OCI-M2 (cell line): ENCODE measurements around the gene MSLN.

Source experiments
- DNase-seq: peaks from one replicate; lab custom pipeline; 2025; ENCODE audit not compliant: unreplicated experiment; lab: John Stamatoyannopoulos, UW

Gene MSLN

DNA sequence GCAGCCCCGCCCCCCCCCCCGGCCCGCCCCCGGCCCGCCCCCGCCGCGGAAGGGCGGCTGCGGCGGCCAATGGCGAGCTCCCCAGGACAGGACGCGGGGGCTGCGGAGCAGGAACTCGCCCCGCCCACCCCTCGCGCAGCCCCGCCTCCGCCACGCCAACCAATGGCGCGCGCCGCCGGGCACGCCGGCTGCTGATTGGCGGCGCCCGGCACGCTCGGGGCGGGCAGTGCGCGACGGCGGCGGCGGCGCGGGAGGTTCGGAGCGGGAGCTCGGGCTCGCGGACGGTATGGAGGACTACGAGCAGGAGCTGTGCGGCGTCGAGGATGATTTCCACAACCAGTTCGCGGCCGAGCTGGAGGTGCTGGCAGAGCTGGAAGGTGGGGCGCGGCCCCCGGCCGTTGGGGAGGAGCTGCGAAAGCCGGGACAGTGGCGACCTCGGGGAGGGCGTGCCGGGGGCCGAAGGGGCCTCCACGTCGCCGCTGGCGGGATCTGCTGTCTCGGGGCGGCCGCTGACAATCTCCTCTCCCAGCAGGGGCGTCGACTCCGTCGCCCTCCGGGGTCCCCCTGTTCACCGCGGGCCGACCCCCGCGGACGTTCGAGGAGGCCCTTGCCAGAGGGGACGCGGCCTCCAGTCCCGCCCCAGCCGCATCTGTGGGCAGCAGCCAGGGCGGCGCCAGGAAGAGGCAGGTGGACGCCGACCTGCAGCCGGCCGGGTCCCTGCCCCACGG is 28.0 kb downstream of the MSLN start, which contains the start of gene CHTF18:
CHTF18 (plus strand) TSS at position 222 of the 728 bp plus-strand sequence; CDS start at position 287, 65 bp downstream.
- peak; percentile 37 for DNase-seq

DNA sequence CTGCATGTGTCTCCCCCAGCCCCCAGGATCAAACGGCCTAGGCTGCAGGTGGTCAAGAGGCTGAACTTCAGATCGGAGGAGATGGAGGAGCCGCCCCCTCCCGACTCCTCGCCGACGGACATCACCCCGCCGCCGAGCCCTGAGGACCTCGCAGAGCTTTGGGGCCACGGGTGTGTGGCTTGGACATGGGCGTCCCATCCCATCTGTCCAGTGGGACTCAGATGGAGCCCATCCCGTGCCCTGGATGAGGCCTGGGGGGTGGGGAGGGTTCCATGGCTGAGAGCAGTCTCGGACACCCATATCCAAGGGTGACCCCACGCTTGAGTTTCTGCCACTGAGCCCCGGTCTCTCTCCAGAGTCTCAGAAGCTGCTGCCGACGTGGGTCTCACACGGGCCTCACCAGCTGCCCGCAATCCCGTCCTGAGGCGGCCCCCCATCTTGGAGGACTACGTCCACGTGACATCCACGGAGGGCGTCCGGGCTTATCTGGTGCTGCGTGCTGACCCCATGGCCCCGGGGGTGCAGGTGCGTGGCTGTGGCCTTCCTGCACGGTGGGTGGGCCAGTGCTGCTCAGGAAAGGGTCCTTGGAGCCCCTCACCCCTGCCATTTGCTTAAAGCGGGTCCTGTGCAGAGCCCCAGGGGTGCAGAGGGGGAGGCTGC is 28.8 kb downstream of the MSLN start:
- DNase-seq = no peak

DNA sequence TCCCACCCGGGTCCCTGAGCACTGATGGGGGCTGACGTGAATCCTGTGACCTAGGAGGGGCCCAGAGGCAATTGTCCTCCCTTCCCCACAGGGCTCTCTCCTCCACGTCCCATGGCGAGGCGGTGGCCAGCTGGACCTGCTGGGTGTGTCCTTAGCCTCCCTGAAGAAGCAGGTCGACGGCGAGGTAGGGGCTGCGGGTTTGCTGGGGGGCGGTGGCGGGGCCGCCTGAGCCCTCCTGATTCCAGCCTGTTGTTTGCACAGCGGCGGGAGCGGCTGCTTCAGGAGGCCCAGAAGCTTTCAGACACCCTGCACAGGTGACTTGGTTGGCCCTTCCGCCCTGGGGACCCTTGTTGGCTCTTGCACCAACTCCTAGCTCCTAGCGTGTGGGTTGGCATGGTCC is 29.6 kb downstream of the MSLN start:
- DNase-seq = no peak

- no peak for DNase-seq
Observed at GRCh38 chr16:791131-791530, 30.6 kb downstream of the MSLN start.

DNA sequence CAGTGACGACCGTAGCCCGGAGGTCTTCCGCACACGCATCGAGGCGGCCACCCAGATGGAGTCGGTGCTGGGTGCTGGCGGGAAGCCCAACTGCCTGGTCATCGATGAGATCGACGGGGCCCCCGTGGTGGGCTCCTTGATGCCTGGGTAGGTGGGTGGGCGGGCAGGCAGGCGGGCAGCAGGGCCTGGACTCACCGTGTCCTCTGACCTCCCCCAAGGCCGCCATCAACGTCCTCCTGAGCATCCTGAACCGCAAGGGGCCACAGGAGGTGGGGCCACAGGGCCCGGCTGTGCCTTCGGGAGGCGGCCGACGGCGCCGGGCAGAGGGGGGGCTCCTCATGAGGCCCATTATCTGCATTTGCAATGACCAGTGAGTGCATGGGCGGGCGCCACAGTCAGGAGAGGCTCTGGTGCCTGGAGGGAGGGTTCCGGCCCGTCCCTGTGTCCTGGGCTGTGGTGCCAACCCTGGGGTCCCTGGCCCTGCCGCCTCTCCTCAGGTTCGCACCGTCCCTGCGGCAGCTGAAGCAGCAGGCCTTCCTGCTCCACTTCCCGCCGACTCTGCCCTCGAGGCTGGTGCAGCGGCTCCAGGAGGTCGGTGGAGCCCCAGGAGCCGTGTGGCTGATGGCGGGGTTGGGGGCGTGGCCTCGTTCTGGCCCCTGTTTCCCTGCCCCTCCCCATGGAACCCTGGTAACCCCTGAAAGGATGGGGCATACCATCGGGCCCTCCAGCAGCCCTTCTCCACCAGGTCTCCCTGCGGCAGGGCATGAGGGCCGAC is 31.9 kb downstream of the MSLN start:
- no peak for DNase-seq

- no peak for DNase-seq
Observed at GRCh38 chr16:793414-793813, 32.9 kb downstream of the MSLN start.

DNA sequence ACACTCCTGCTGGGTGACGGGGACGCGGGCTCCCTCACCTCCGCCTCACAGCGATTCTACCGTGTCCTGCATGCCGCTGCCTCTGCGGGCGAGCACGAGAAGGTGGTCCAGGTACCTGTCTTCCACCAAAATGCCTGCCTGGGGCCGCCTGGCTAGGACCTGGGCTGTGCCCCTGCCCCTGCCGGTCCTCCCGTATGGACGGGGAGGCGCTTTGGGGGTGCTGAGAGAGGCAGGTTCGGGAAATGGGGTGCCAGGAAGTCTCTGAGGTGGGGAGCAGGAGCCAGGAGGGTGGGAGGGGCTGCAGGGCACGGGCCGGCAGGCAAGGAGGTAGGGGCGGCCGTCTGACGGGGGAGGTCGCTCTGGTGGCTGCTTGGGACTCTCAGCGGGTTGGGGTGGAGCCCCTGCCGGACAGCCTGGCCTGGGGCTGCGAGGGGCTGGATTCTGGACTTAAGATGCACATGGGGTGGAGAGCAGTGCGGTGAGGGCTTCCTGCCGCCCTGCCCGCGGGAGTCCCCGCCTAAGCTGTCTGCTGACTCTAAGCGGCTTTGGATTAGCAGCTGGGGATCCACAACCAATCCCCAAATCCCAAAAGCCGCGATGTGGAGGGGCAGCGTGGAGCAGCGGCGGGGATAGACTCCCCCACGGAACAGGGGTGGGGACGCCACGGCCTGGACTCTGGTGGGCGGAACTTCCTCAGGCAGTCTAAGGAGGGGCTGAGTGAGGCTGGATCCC is 33.7 kb downstream of the MSLN start:
- DNase-seq = no peak

GRCh38 chr16:794853-795466 is 34.4 kb downstream of the MSLN start:
- DNase-seq = no peak

- DNase-seq = no peak
Observed at GRCh38 chr16:795580-796229, 35.2 kb downstream of the MSLN start.

- DNase-seq = no peak
Observed at GRCh38 chr16:796296-797119, 36.0 kb downstream of the MSLN start.

DNA sequence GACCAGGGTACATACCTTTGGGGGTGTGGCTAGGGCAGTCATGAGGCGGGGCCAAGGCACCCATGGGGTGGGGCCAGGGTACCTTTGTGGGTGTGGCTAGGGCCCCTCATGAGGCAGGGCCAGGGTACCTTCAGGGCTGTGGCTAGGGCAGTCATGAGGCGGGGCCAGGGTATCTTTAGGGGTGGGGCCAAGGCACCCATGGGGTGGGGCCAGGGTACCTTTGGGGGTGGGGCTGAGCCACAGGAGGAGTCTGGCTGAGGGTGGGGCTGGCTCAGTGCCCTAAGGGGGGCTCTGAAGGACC is 36.5 kb downstream of the MSLN start:
- no peak for DNase-seq

GRCh38 chr16:797686-798085 is 37.2 kb downstream of the MSLN start:
- no peak for DNase-seq

DNA sequence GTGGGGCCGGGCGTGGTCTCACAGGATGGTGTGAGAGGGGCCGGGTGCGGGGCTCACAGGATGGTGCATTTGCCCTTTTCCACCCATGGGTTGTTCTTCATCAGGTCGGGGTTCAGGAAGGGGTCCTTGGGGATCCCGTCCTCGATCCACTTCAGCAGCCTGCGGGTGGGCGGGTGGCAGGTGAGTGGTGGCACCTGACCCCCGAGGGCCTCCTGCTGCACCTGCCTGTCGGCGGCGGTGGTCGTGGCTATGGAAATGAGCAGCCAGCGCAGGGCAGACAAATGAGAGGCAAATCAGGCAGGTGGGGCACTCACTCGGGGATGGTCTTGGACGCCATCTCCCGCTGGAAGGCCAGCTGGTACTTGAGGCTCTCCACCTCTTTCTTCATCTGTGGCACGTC is 38.1 kb downstream of the MSLN start:
- no peak for DNase-seq

GRCh38 chr16:799111-799947 is 38.8 kb downstream of the MSLN start:
- DNase-seq = no peak

DNA sequence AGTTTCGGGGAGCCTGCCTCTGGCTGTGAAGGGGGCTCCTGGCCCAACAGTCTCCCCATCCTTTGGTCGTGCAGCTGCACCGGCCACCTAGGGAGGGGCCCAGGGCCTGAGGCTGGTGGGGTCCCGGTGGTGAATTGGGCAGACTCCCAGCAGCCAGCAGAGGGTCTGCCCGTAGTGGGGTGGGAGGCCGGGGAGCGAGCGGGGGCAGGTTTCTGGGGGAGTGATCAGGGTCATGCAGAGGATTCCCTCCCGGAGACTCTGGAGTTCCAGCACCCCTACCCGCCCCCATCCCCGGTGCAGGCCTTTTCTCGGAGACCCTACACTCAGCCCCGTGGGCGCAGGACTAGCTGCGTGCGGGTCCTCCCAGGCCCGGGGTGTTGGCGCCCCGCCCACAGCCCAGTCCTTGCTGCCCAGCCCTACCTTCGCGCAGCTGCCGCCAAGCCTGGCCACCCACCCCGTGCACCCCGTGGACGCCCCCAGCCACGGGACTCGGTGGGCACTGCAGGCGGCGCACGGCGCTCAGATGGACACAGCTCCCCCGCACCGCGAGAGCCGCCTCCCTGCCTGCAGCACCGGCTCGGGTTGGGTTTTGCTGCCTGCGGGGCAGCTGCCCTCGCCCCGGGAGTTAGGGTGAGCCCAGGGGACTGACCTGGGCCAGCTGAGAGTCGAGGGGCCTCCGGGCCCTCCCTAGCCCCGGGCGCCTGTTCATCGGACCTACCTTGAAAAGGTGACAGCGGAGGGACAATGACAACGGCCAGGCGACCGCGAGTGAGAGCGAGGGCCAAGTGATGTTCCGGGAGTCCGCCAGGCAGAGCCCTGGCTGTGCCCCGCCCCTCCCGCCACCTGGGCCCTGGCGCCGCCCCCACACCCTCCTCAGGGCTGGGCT is 39.7 kb downstream of the MSLN start, which contains the start of gene GNG13:
GNG13 (minus strand) TSS at position 787 of the 886 bp plus-strand sequence. CDS start 1,657 bp downstream, outside the sequence.
- DNase-seq = no peak

GRCh38 chr16:800834-801511 is 40.4 kb downstream of the MSLN start:
- no peak for DNase-seq
